ENCODE results near the gene CDH10.

GRCh38 chr5:24566933-24567332, 77.8 kb downstream of the CDH10 start:
- TF ChIP-seq CTCF (IDR thresholded peaks at IDR 0.05) = no peak
- no peak for TF ChIP-seq EP300 (IDR thresholded peaks at IDR 0.05)

All from tibial nerve (tissue), 4 donors.